ENCODE data around the gene IGLL5. TPM values are rescaled to one million over a fixed set of nuclear protein-coding genes. Genes with fewer than 3 reads are reported as not detected.
"Not testable (repeated sequence)": the region's sequence is repeated elsewhere in the genome, so short reads cannot be mapped to it uniquely, and the experiment has no call there.

IGLL5 gene
- total RNA-seq, 1 experiment from 2014 or later = not detected

DNA sequence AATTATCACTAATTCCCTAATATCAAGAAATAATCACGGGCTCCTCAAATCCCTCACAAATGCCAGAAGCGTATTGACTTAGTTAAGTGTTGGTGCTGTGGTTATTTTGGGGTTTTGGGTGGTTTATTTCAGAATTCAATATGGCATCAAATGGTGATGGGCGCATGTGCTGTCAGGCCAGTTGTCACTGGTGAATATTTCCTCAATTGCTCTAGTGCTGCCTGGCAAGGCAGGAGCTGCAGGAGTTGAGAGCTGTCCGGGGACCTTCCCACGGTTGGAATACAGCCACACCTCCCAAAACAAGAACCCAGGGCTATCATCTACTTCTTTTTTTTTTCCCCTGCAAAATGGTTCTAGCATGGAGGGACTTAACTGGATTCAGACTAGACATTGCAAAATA is 10.3 kb downstream of the IGLL5 start:
- H3K4me1 Mint-ChIP-seq (ENCODE audit: low read depth, unreplicated experiment) = no peaks in the 10 kb centered on the region
- H3K9me3 Mint-ChIP-seq (ENCODE audit: low read depth, unreplicated experiment) = no peaks in the 10 kb centered on the region
- no peak for TF ChIP-seq CTCF (IDR thresholded peaks at IDR 0.05; ENCODE audit: unreplicated experiment)
- BruUV-seq (replicated peaks) = no TSS peak
- CTCF ChIA-PET = interaction anchor here (0.5 kb wide), 1 partner anchor 127 kb away, joined by 4 read pairs; no protein-coding TSS in a partner anchor
- no peak overlapping the region for H3K4me3 Mint-ChIP-seq (ENCODE audit: low read depth, unreplicated experiment)
- H3K27me3 Mint-ChIP-seq (ENCODE audit: unreplicated experiment) = peaks cover 93% of the 10 kb centered on the region
- no peak overlapping the region for H3K27ac Mint-ChIP-seq (ENCODE audit: unreplicated experiment)
- intact Hi-C loops (cut with micrococcal nuclease; ENCODE audit: unreplicated experiment) = no loop called here
- H3K36me3 Mint-ChIP-seq (ENCODE audit: insufficient read depth, unreplicated experiment) = no peaks in the 10 kb centered on the region
- DNase-seq = no peak

DNA sequence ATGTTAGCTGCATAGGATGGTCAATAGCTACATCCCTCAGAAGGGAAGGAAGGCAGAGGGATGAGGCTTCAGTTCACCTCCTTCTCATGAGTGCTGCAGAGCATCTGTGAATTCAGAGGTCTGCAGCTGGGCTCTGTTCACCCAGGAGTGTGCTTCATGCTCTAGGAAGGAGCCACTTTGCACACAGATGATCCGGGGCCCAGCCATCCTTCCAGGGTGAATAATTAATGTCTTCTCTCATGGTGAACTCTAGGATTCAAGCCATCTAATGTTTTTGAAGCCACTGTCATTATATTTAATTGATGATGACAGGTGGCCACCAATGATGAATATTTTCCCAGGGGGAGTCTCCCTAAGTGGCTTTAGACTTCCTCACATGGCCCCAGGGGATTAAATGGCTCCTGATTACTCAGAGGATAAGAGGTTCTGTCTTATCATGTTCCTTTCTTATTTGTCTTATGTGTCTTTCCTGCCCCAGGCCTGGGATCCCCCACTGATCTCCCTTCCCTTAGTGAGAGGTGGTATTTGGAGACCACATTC is 10.9 kb downstream of the IGLL5 start:
- DNase-seq; H3K36me3 Mint-ChIP-seq (ENCODE audit: insufficient read depth, unreplicated experiment); intact Hi-C loops (cut with micrococcal nuclease; ENCODE audit: unreplicated experiment); H3K9me3 Mint-ChIP-seq (ENCODE audit: low read depth, unreplicated experiment); BruUV-seq (replicated peaks); H3K4me3 Mint-ChIP-seq (ENCODE audit: low read depth, unreplicated experiment); H3K4me1 Mint-ChIP-seq (ENCODE audit: low read depth, unreplicated experiment); H3K27ac Mint-ChIP-seq (ENCODE audit: unreplicated experiment): not testable (repeated sequence)
- peaks cover 93% of the 10 kb centered on the region for H3K27me3 Mint-ChIP-seq (ENCODE audit: unreplicated experiment)
- CTCF ChIA-PET = interaction anchor here (0.5 kb wide), 1 partner anchor 126 kb away, joined by 4 read pairs; no protein-coding TSS in a partner anchor

- H3K4me3 Mint-ChIP-seq (ENCODE audit: low read depth, unreplicated experiment); CTCF ChIA-PET; H3K36me3 Mint-ChIP-seq (ENCODE audit: insufficient read depth, unreplicated experiment); H3K4me1 Mint-ChIP-seq (ENCODE audit: low read depth, unreplicated experiment); H3K27ac Mint-ChIP-seq (ENCODE audit: unreplicated experiment); H3K9me3 Mint-ChIP-seq (ENCODE audit: low read depth, unreplicated experiment); DNase-seq; BruUV-seq (replicated peaks); intact Hi-C loops (cut with micrococcal nuclease; ENCODE audit: unreplicated experiment): not testable (repeated sequence)
- H3K27me3 Mint-ChIP-seq (ENCODE audit: unreplicated experiment) = peaks cover 93% of the 10 kb centered on the region
These were observed 11.9 kb downstream of the IGLL5 start for GRCh38 chr22:22899342-22900080.

DNA sequence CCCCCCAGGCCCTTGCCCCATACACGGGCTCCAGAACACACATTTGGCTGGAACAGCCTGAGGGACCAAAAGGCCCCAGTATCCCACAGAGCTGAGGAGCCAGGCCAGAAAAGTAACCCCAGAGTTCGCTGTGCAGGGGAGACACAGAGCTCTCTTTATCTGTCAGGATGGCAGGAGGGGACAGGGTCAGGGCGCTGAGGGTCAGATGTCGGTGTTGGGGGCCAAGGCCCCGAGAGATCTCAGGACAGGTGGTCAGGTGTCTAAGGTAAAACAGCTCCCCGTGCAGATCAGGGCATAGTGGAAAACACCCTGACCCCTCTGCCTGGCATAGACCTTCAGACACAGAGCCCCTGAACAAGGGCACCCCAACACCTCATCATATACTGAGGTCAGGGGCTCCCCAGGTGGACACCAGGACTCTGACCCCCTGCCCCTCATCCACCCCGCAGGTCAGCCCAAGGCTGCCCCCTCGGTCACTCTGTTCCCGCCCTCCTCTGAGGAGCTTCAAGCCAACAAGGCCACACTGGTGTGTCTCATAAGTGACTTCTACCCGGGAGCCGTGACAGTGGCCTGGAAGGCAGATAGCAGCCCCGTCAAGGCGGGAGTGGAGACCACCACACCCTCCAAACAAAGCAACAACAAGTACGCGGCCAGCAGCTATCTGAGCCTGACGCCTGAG is 13.1 kb downstream of the IGLL5 start:
- CTCF ChIA-PET; H3K4me3 Mint-ChIP-seq (ENCODE audit: low read depth, unreplicated experiment); intact Hi-C loops (cut with micrococcal nuclease; ENCODE audit: unreplicated experiment); DNase-seq; H3K9me3 Mint-ChIP-seq (ENCODE audit: low read depth, unreplicated experiment); H3K4me1 Mint-ChIP-seq (ENCODE audit: low read depth, unreplicated experiment); H3K27ac Mint-ChIP-seq (ENCODE audit: unreplicated experiment); H3K36me3 Mint-ChIP-seq (ENCODE audit: insufficient read depth, unreplicated experiment); BruUV-seq (replicated peaks): not testable (repeated sequence)
- peaks cover 93% of the 10 kb centered on the region for H3K27me3 Mint-ChIP-seq (ENCODE audit: unreplicated experiment)

DNA sequence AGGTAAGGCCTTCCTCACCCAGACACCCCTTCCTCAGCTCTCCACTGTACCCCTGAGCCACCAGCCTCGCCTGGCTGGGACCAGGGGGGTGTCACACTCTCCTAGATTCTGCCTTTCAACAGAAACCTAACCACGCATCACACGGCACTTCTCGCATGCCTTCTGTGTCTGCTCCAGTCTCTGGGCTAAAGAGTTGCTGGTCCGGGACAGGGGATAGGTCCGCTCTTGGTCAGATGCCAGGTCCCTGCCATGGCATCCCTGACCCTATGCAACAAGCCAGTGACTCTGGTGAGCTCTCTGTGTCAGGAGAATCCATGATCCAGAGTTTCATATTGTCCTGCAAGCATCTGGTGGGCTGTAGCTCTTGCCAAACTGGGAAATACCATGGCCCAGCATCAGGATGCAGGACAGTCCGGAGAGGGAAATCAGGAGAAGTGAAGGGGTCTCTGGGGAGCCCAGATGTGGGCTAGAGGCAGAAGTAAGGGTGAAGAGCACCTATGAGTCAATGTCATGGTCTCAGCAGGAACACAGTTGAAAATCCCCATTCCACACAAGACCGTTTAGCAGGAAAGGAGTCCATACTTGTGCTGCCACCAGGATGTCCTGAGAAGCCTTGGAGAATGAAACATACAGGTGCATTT is 14.1 kb downstream of the IGLL5 start:
- no peak overlapping the region for H3K27ac Mint-ChIP-seq (ENCODE audit: unreplicated experiment)
- intact Hi-C loops (cut with micrococcal nuclease; ENCODE audit: unreplicated experiment) = no loop called here
- no peaks in the 10 kb centered on the region for H3K9me3 Mint-ChIP-seq (ENCODE audit: low read depth, unreplicated experiment)
- peaks cover 88% of the 10 kb centered on the region for H3K27me3 Mint-ChIP-seq (ENCODE audit: unreplicated experiment)
- H3K36me3 Mint-ChIP-seq (ENCODE audit: insufficient read depth, unreplicated experiment) = no peaks in the 10 kb centered on the region
- no peak for TF ChIP-seq CTCF (IDR thresholded peaks at IDR 0.05; ENCODE audit: unreplicated experiment)
- no TSS peak for BruUV-seq (replicated peaks)
- no peaks in the 10 kb centered on the region for H3K4me1 Mint-ChIP-seq (ENCODE audit: low read depth, unreplicated experiment)
- DNase-seq = no peak
- H3K4me3 Mint-ChIP-seq (ENCODE audit: low read depth, unreplicated experiment) = no peak overlapping the region
- CTCF ChIA-PET = interaction anchor here (0.6 kb wide), 1 partner anchor 296 kb away, joined by 4 read pairs; no protein-coding TSS in a partner anchor
